NCI-H187 treated with DMSO at 0.1 percent for 48 hours (cell line): ENCODE results near the gene ELOB.

Source experiments
- DNase-seq: peaks from one replicate; lab custom pipeline; 2025; lab: John Stamatoyannopoulos, UW

The ELOB gene

GRCh38 chr16:2768403-2769089, 8.5 kb downstream of the ELOB start:
- DNase-seq = no peak

GRCh38 chr16:2767891-2768290, 9.2 kb downstream of the ELOB start:
- DNase-seq = no peak

GRCh38 chr16:2767140-2767731, 9.8 kb downstream of the ELOB start:
- no peak for DNase-seq

- no peak for DNase-seq
These were observed 10.5 kb downstream of the ELOB start for GRCh38 chr16:2766430-2767139.

GRCh38 chr16:2765462-2766404, 11.3 kb downstream of the ELOB start:
- no peak for DNase-seq

GRCh38 chr16:2764718-2765117, 12.4 kb downstream of the ELOB start:
- DNase-seq = no peak

GRCh38 chr16:2763173-2763572, 13.9 kb downstream of the ELOB start:
- no peak for DNase-seq

- DNase-seq = no peak
These were observed 14.4 kb downstream of the ELOB start for GRCh38 chr16:2762711-2763110.

- no peak for DNase-seq
These were observed 15.0 kb downstream of the ELOB start for GRCh38 chr16:2761886-2762583.

- no peak for DNase-seq
These were observed 15.6 kb downstream of the ELOB start for GRCh38 chr16:2761472-2761871.

- DNase-seq = no peak
These were observed 19.7 kb downstream of the ELOB start for GRCh38 chr16:2757344-2757743.

GRCh38 chr16:2756288-2757015, 20.6 kb downstream of the ELOB start:
- no peak for DNase-seq

- DNase-seq = no peak
These were observed 21.9 kb downstream of the ELOB start for GRCh38 chr16:2755158-2755557.

GRCh38 chr16:2753733-2754020, 23.4 kb downstream of the ELOB start:
- DNase-seq = no peak

- no peak for DNase-seq
These were observed 24.0 kb downstream of the ELOB start for GRCh38 chr16:2752850-2753732.

- DNase-seq = peak; percentile 81
These were observed 24.8 kb downstream of the ELOB start, which contains the start of gene SRRM2 for GRCh38 chr16:2752035-2752849. Gene SRRM2 (plus strand): TSS chr16:2752638. CDS start chr16:2756365, 3,727 bp downstream.

- no peak for DNase-seq
These were observed 25.5 kb downstream of the ELOB start for GRCh38 chr16:2751577-2752034.

- DNase-seq = no peak
These were observed 27.1 kb downstream of the ELOB start for GRCh38 chr16:2749936-2750335.

- no peak for DNase-seq
These were observed 27.6 kb downstream of the ELOB start for GRCh38 chr16:2749476-2749875.
